Measurements from ENCODE around the gene TNMD.
A peak's percentile ranks its signal among the peaks of the same experiment; 100 is the strongest.

TNMD gene

GRCh38 chrX:100635040-100635439, 50.3 kb downstream of the TNMD start:
- TF ChIP-seq CREB5 (CRISPR knock-in tag; IDR thresholded peaks at IDR 0.05; ENCODE audit: low read depth), result no peak
- ATAC-seq, result no peak

GRCh38 chrX:100635989-100636320, 51.2 kb downstream of the TNMD start:
- no peak for TF ChIP-seq RARB (CRISPR knock-in tag; IDR thresholded peaks at IDR 0.05)
- TF ChIP-seq OSR1 (CRISPR knock-in tag; IDR thresholded peaks at IDR 0.05), result no peak
- no peak for TF ChIP-seq SNAI2 (CRISPR knock-in tag; IDR thresholded peaks at IDR 0.05)
- no peak for TF ChIP-seq PPARA (CRISPR knock-in tag; IDR thresholded peaks at IDR 0.05; ENCODE audit: borderline replicate concordance)
- no peak for TF ChIP-seq CREB5 (CRISPR knock-in tag; IDR thresholded peaks at IDR 0.05; ENCODE audit: low read depth)
- no peak for TF ChIP-seq ARNTL (CRISPR knock-in tag; IDR thresholded peaks at IDR 0.05; ENCODE audit: borderline replicate concordance, low read depth)
- no peak for TF ChIP-seq TCF4 (CRISPR knock-in tag; IDR thresholded peaks at IDR 0.05; ENCODE audit: borderline replicate concordance)
- TF ChIP-seq BACH2 (CRISPR knock-in tag; IDR thresholded peaks at IDR 0.05; ENCODE audit: borderline replicate concordance), result no peak
- TF ChIP-seq TOX (CRISPR knock-in tag; IDR thresholded peaks at IDR 0.05; ENCODE audit: borderline replicate concordance), result no peak
- TF ChIP-seq ZFP30 (CRISPR knock-in tag; IDR thresholded peaks at IDR 0.05), result no peak
- TF ChIP-seq CSRNP3 (CRISPR knock-in tag; IDR thresholded peaks at IDR 0.05), result no peak
- no peak for TF ChIP-seq ISL1 (CRISPR knock-in tag; IDR thresholded peaks at IDR 0.05)

GRCh38 chrX:100636321-100636991, 51.7 kb downstream of the TNMD start, which contains the start of gene TSPAN6:
TSS of gene TSPAN6 (minus strand) at chrX:100636806. CDS start at chrX:100636694, 112 bp downstream.
- TF ChIP-seq TSHZ2 (CRISPR knock-in tag; IDR thresholded peaks at IDR 0.05), result no peak
- TF ChIP-seq ZFP3 (CRISPR knock-in tag; IDR thresholded peaks at IDR 0.05), result 0 out of 2 replicates have a peak, but pooled peaks have one; percentile 27
- ATAC-seq, result peak; percentile 99

More at GRCh38 chrX:100635989-100636320, 51.2 kb downstream of the TNMD start:
- ATAC-seq, result peak; percentile 48

- no peak for ATAC-seq
- TF ChIP-seq ZC3H10 (CRISPR knock-in tag; IDR thresholded peaks at IDR 0.05) (no peak), POU6F1 (CRISPR knock-in tag; IDR thresholded peaks at IDR 0.05; ENCODE audit: borderline replicate concordance, low read depth) (no peak), TCF4 (CRISPR knock-in tag; IDR thresholded peaks at IDR 0.05; ENCODE audit: borderline replicate concordance) (no peak), ZFP3 (CRISPR knock-in tag; IDR thresholded peaks at IDR 0.05) (no peak)
Observed at GRCh38 chrX:100642290-100642689, 57.6 kb downstream of the TNMD start.

- TF ChIP-seq POU6F1 (CRISPR knock-in tag; IDR thresholded peaks at IDR 0.05; ENCODE audit: borderline replicate concordance, low read depth) (no peak), ZNF70 (CRISPR knock-in tag; IDR thresholded peaks at IDR 0.05) (no peak), SNAI2 (CRISPR knock-in tag; IDR thresholded peaks at IDR 0.05) (no peak)
- no peak for ATAC-seq
Observed at GRCh38 chrX:100643212-100643611, 58.5 kb downstream of the TNMD start.
